ENCODE results near the gene FAF2. TPM values are rescaled to one million over a fixed set of nuclear protein-coding genes. Genes with fewer than 3 reads are reported as not detected.

FAF2 gene
- polyA plus RNA-seq, 2 of the 4 experiments (the other 2 are of a cell fraction), result 42.4 to 90.3 TPM

DNA sequence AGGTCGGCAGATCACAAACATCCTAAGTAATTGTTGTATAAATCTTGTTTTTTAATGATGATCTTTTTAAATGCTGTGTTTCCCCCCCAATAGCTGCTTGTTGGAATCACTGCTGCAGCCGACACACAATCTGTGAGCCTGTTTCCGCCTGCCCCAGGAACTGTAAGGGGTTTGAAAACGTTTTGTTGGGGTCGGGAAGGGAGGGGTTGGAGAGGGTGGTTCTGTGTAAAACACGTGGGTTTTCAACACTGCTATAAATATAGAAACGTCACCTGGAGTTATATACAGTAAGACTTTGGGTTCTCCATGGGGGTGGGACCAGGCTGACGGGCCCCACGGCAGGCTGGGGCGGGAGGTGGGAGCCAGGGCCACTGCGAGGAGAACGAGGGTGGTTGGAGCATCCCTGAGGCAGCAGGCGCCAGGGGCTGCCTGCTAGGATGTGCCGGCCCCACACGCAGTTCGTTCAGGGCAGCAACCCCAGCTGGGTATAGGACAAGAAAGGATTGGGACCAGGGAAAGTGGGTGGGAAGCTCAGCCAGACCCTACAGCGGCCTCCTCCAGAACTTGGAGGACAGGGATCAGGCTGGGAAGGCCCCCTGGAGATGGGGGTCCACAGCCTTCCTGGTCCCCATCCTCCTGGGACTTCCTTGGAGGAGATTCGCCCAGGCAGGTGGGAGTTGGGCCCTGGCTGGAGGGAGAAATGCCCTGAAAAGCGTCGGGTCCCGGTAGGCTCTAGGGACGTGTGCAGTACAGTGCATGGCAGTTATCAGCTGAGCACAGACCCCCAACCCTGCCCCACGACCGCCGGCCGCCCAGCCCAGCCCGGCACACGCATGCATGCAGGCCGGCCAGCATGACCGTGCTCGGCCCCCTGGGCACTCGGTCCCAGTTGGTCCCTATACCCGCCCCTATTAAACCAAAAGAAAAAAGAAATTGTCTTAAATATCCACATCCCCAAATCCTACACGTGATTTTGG, 79.3 kb downstream of the FAF2 start:
- WGBS (ENCODE audit: missing lambda C conversion rate), result 91% methylated on average over 34 of the region's 34 CpGs
- DNase-seq (ENCODE audit: low read depth in 1 of 2, low spot score in 1 of 2), result no peak
- ChIA-PET CTCF (interaction anchor here (0.6 to 1.0 kb wide), 3 partner anchors 9 to 176 kb away, joined by 3 read pairs; no protein-coding TSS in a partner anchor), POLR2A (no interaction called here)
- no peak overlapping the region for H3K4me2 ChIP-seq
- TF ChIP-seq EHF (CRISPR knock-in tag; IDR thresholded peaks at IDR 0.05) (no peak), GATA3 (IDR thresholded peaks at IDR 0.05; ENCODE audit: borderline replicate concordance) (no peak), ZFP36 (IDR thresholded peaks at IDR 0.05; ENCODE audit: borderline replicate concordance, partially characterized antibody) (no peak), POLR2AphosphoS2 (conservative IDR thresholded peaks at IDR 0.05; ENCODE audit: low read length) (no peak), SMC3 (IDR thresholded peaks at IDR 0.05) (no peak), CBX2 (IDR thresholded peaks at IDR 0.05; ENCODE audit: borderline replicate concordance, low read depth) (no peak), CHD2 (IDR thresholded peaks at IDR 0.05; ENCODE audit: low read length, partially characterized antibody) (no peak), TFCP2L1 (CRISPR knock-in tag; IDR thresholded peaks at IDR 0.05) (no peak), PHF8 (IDR thresholded peaks at IDR 0.05; ENCODE audit: borderline replicate concordance, low read depth) (no peak), ATOH8 (CRISPR knock-in tag; IDR thresholded peaks at IDR 0.05; ENCODE audit: low read depth) (no peak), HOXA7 (CRISPR knock-in tag; IDR thresholded peaks at IDR 0.05) (no peak), JUN (IDR thresholded peaks at IDR 0.05) (no peak), ESRRA (IDR thresholded peaks at IDR 0.05; ENCODE audit: borderline replicate concordance, low read length) (no peak)
- TF ChIP-seq, protein P1, sequence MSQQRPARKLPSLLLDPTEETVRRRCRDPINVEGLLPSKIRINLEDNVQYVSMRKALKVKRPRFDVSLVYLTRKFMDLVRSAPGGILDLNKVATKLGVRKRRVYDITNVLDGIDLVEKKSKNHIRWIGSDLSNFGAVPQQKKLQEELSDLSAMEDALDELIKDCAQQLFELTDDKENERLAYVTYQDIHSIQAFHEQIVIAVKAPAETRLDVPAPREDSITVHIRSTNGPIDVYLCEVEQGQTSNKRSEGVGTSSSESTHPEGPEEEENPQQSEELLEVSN (IDR thresholded peaks at IDR 0.05; ENCODE audit: borderline replicate concordance, low read depth), result no peak
- H3K27ac ChIP-seq, result no peak overlapping the region
- H3K4me3 ChIP-seq, result no peak overlapping the region
- FAIRE-seq, result no peak
- no peak for ATAC-seq
- no peaks in the 10 kb centered on the region for H3K9me3 ChIP-seq
- peaks cover 11% of the 10 kb centered on the region; the same call in 2 of the 3 replicates for H3K4me1 ChIP-seq

GRCh38 chr5:176528301-176528700, 80.1 kb downstream of the FAF2 start:
- CTCF ChIA-PET, result interaction anchor here (0.6 to 0.8 kb wide), 3 partner anchors 14 to 102 kb away, joined by 3 read pairs; no protein-coding TSS in a partner anchor
- FAIRE-seq (no peak), ATAC-seq (no peak)

DNA sequence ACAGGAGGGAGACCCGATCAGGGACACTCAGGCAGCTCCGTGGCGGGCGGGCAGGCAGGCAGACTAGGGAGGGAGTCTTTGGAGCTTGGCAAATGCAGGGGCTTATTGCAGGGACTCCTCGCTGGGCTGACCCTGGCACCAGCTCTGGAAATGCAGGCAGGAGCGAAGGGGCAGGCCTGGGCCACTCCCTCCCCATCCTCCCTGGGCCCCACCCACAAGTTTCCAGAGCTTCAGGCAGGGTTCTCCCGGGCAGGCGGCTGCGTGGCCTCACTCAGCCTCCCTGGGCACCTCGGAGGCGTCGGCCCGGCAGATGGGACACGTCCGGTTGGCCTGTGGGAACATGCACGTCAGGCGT, 80.6 kb downstream of the FAF2 start:
- POLR2A ChIA-PET, result interaction anchor here (0.7 kb wide), 1 partner anchor 9 kb away, joined by 4 read pairs; the partner anchor contains the start of gene RNF44
- no peak for DNase-seq (ENCODE audit: low read depth in 1 of 2, low spot score in 1 of 2)
- Histone ChIP-seq H3K9me3 (no peaks in the 10 kb centered on the region), H3K4me1 (peaks cover 21% of the 10 kb centered on the region), H3K4me3 (no peak overlapping the region), H3K27ac (no peak overlapping the region), H3K4me2 (no peak overlapping the region)
- ATAC-seq, result peak in 1 of 2 experiments; percentile 13; a peak in 2 of 6 replicates
- WGBS (ENCODE audit: missing lambda C conversion rate), result 80% methylated on average over 13 of the region's 17 CpGs
- CTCF ChIA-PET, result interaction anchor here (0.6 to 0.8 kb wide), 3 partner anchors 15 to 102 kb away, joined by 3 read pairs; no protein-coding TSS in a partner anchor
- no peak for FAIRE-seq
- TF ChIP-seq ZFP36 (IDR thresholded peaks at IDR 0.05; ENCODE audit: borderline replicate concordance, partially characterized antibody) (no peak), JUNB (IDR thresholded peaks at IDR 0.05) (no peak), TFCP2L1 (CRISPR knock-in tag; IDR thresholded peaks at IDR 0.05) (no peak), CBX2 (IDR thresholded peaks at IDR 0.05; ENCODE audit: borderline replicate concordance, low read depth) (no peak), KDM1A (IDR thresholded peaks at IDR 0.05; ENCODE audit: low read depth) (no peak), RARB (CRISPR knock-in tag; IDR thresholded peaks at IDR 0.05) (no peak), PBX3 (IDR thresholded peaks at IDR 0.05) (no peak), RCOR1 (IDR thresholded peaks at IDR 0.05; ENCODE audit: low read depth, low read length) (no peak), HEYL (CRISPR knock-in tag; IDR thresholded peaks at IDR 0.05) (no peak), ESRRA (IDR thresholded peaks at IDR 0.05; ENCODE audit: borderline replicate concordance, low read length) (no peak), JUN (IDR thresholded peaks at IDR 0.05) (no peak)
- TF ChIP-seq, protein P1 (IDR thresholded peaks at IDR 0.05; ENCODE audit: borderline replicate concordance, low read depth), result no peak
- TF ChIP-seq, protein P2, sequence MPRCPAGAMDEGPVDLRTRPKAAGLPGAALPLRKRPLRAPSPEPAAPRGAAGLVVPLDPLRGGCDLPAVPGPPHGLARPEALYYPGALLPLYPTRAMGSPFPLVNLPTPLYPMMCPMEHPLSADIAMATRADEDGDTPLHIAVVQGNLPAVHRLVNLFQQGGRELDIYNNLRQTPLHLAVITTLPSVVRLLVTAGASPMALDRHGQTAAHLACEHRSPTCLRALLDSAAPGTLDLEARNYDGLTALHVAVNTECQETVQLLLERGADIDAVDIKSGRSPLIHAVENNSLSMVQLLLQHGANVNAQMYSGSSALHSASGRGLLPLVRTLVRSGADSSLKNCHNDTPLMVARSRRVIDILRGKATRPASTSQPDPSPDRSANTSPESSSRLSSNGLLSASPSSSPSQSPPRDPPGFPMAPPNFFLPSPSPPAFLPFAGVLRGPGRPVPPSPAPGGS (IDR thresholded peaks at IDR 0.05), result no peak

More at GRCh38 chr5:176528301-176528700, 80.1 kb downstream of the FAF2 start:
- POLR2A ChIA-PET, result interaction anchor here (0.7 kb wide), 1 partner anchor 9 kb away, joined by 4 read pairs; the partner anchor contains the start of gene RNF44
- H3K9me3 ChIP-seq, result no peaks in the 10 kb centered on the region
- TF ChIP-seq TFCP2L1 (CRISPR knock-in tag; IDR thresholded peaks at IDR 0.05) (no peak), ELK1 (IDR thresholded peaks at IDR 0.05; ENCODE audit: low read depth, low read length) (no peak)
- no peak for DNase-seq (ENCODE audit: low read depth in 1 of 2, low spot score in 1 of 2)
- no peak overlapping the region for H3K4me3 ChIP-seq
- H3K4me2 ChIP-seq, result no peak overlapping the region
- peaks cover 17% of the 10 kb centered on the region for H3K4me1 ChIP-seq
- no peak overlapping the region for H3K27ac ChIP-seq
- 90% methylated on average over 8 of the region's 11 CpGs for WGBS (ENCODE audit: missing lambda C conversion rate)
